GM12878 (cell line): ENCODE data around the gene FAM227B. TPM values are rescaled to one million over a fixed set of nuclear protein-coding genes. Genes with fewer than 3 reads are reported as not detected.

Source experiments
- ATAC-seq: fragments of 200-7000 bp; cut with Tn5 transposase; 3 replicates; pipeline ENCODE4 v1.9.1; 2020; ENCODE audit warnings: mild to moderate bottlenecking, moderate library complexity
- BruUV-seq: library from RNA; stranded (reverse); fragments of 400-500 nt; replicated peaks from 2 replicates; lab custom pipeline; 2021; lab: Mats Ljungman, UMichigan
- CTCF ChIA-PET: fragments of 300-600 bp; sonication (Branson Sonifier 250); formaldehyde crosslinking; extraction: SDS; loops from one replicate; lab custom pipeline; 2021; ENCODE audit warnings: inconsistent platforms; lab: Yijun Ruan, JAX
- POLR2A ChIA-PET: fragments of 350-600 bp; formaldehyde crosslinking; extraction: SDS; loops from one replicate; lab custom pipeline; 2021; ENCODE audit warnings: inconsistent platforms; lab: Charles Lee
- RAD21 ChIA-PET: fragments of 300-600 bp; sonication (Branson Sonifier 250); formaldehyde crosslinking; loops from one replicate; lab custom pipeline; 2023; ENCODE audit warnings: antibody characterized with exemption; ENCODE audit not compliant: unreplicated experiment; lab: Charles Lee
- SMC1A ChIA-PET: fragments of 300-600 bp; sonication (Branson Sonifier 250); formaldehyde crosslinking; loops from one replicate; lab custom pipeline; 2023; ENCODE audit not compliant: unreplicated experiment, uncharacterized antibody; lab: Charles Lee
- DNase-seq: peaks from one replicate; pipeline ENCODE4 v3.0.0-alpha.2; 2011; ENCODE audit warnings: low read depth, low spot score
- FAIRE-seq: peaks from 3 replicates; lab custom pipeline; 2011; peaks lifted over from hg19 to GRCh38; lab: Jason Lieb, UNC
- H2AFZ ChIP-seq: 2 replicates; pipeline ENCODE4 v1.6.0; 2011; ENCODE audit warnings: low read depth, low read length, control low read depth; ENCODE audit not compliant: control insufficient read depth
- H3K27ac ChIP-seq: 2 replicates; pipeline ENCODE4 v1.5.1; 2011; ENCODE audit warnings: control low read depth; ENCODE audit not compliant: control insufficient read depth, insufficient read depth
- H3K27me3 ChIP-seq, 2 experiments: replicated peaks in 1 of 2; 2 replicates each; pipeline versions ENCODE4 v1.6.0 to v1.6.1; 2011; ENCODE audit warnings: low read length in 1 of 2; ENCODE audit not compliant: control insufficient read depth in 2 of 2, insufficient read depth in 2 of 2
- H3K36me3 ChIP-seq, 2 experiments: 2 replicates each; pipeline ENCODE4 v1.5.1; 2011; ENCODE audit warnings: low read length in 1 of 2; ENCODE audit not compliant: control insufficient read depth in 2 of 2, insufficient read depth in 2 of 2
- H3K4me1 ChIP-seq: 2 replicates; pipeline ENCODE4 v1.6.1; 2011; ENCODE audit warnings: mild to moderate bottlenecking, low read length, moderate library complexity, mixed read lengths; ENCODE audit not compliant: control insufficient read depth, insufficient read depth
- H3K4me2 ChIP-seq: 2 replicates; pipeline ENCODE4 v1.6.0; 2011; ENCODE audit warnings: control low read depth; ENCODE audit not compliant: control insufficient read depth, insufficient read depth
- H3K4me3 ChIP-seq: fragments of 200-600 bp; sonication (generic); 2 replicates; pipeline ENCODE4 v1.5.1; 2016
- H3K79me2 ChIP-seq: 2 replicates; pipeline ENCODE4 v1.6.0; 2011; ENCODE audit warnings: low read length; ENCODE audit not compliant: control insufficient read depth, insufficient read depth
- H3K9ac ChIP-seq: 2 replicates; pipeline ENCODE4 v1.8.0; 2011; ENCODE audit warnings: low read length, control low read depth, mixed read lengths; ENCODE audit not compliant: control insufficient read depth, insufficient read depth
- H3K9me3 ChIP-seq: replicated peaks from 3 replicates; pipeline ENCODE4 v1.5.1; 2011; ENCODE audit warnings: mild to moderate bottlenecking, low read length; ENCODE audit not compliant: control insufficient read depth, insufficient read depth
- H4K20me1 ChIP-seq: 2 replicates; pipeline ENCODE4 v1.6.0; 2011; ENCODE audit not compliant: control insufficient read depth, insufficient read depth
- CREM ChIP-seq: IDR thresholded peaks from 2 replicates; pipeline ENCODE4 v1.6.1; 2014; ENCODE audit warnings: antibody characterized with exemption, low read depth
- E4F1 ChIP-seq: fragments of 450-650 bp; IDR thresholded peaks from 2 replicates; pipeline ENCODE4 v1.6.1; 2018; ENCODE audit warnings: borderline replicate concordance, mild to moderate bottlenecking; ENCODE audit not compliant: partially characterized antibody
- EED ChIP-seq: sonication (generic); IDR thresholded peaks from 2 replicates; pipeline ENCODE4 v1.6.1; 2016; ENCODE audit warnings: antibody characterized with exemption, low read depth
- ESRRA ChIP-seq: IDR thresholded peaks from 2 replicates; pipeline ENCODE4 v1.6.1; 2012; ENCODE audit warnings: mild to moderate bottlenecking, low read length, improper control_type of control experiment
- HDAC2 ChIP-seq: fragments of 200-600 bp; sonication (generic); IDR thresholded peaks from 2 replicates; pipeline ENCODE4 v1.6.1; 2017
- IRF4 ChIP-seq: IDR thresholded peaks from 2 replicates; pipeline ENCODE4 v1.6.1; 2011; ENCODE audit warnings: low read depth, low read length
- MEF2B ChIP-seq: fragments of 450-650 bp; IDR thresholded peaks from 2 replicates; pipeline ENCODE4 v1.6.1; 2018; ENCODE audit warnings: mild to moderate bottlenecking, moderate library complexity; ENCODE audit not compliant: partially characterized antibody, poor library complexity, severe bottlenecking
- SKIL ChIP-seq: fragments of 450-650 bp; IDR thresholded peaks from 2 replicates; pipeline ENCODE4 v1.6.1; 2017; ENCODE audit warnings: mild to moderate bottlenecking, low read depth, inconsistent platforms; ENCODE audit not compliant: poor library complexity, severe bottlenecking
- SMAD5 ChIP-seq: IDR thresholded peaks from 2 replicates; pipeline ENCODE4 v1.6.1; 2016; ENCODE audit warnings: antibody characterized with exemption, low read depth
- TARDBP ChIP-seq: IDR thresholded peaks from 2 replicates; pipeline ENCODE4 v1.6.1; 2016; ENCODE audit warnings: borderline replicate concordance
- TCF3 ChIP-seq: IDR thresholded peaks from 2 replicates; pipeline ENCODE4 v1.6.1; 2012; ENCODE audit warnings: low read depth, mild to moderate bottlenecking, low read length, borderline replicate concordance; ENCODE audit not compliant: insufficient read depth
- WGBS: methylation state at CpG from one replicate; pipeline ENCODE4 v1.1.6; 2016; ENCODE audit warnings: low lambda C conversion rate; ENCODE audit not compliant: insufficient replicate concordance, insufficient coverage; ENCODE audit errors: missing lambda C conversion rate; 5-methylcytosine and 5-hydroxymethylcytosine counted together
- in situ Hi-C: fragments of 300-500 bp; cut with MboI; formaldehyde crosslinking; loops from 9 replicates; pipeline ENCODE4 v1.14.3; 2018; ENCODE audit warnings: mixed read lengths
- intact Hi-C: fragments of 100-400 bp; cut with micrococcal nuclease; formaldehyde crosslinking; loops from one replicate; pipeline ENCODE4 v1.14.2; 2022; ENCODE audit not compliant: unreplicated experiment
- polyA plus RNA-seq, 11 experiments: library from polyadenylated mRNA; depleted of rRNA in 4 of 11; unstranded in 6 of 11; stranded (reverse) in 5 of 11; fragments of >200 nt; fragmentation: Nextera tagmentation in 4 of 11; fragmentation: Illumina TruSeq in 1 of 11; extraction: Ambion mirVana in 4 of 11; extraction: Trizol in 1 of 11; gene quantifications; 1 replicate in 1 of 11; 2 replicates in 10 of 11; pipeline versions ENCODE4 v1.2.1 to v1.2.3, GENCODE V29; 2011 to 2016; ENCODE audit warnings: inconsistent platforms in 2 of 11, missing spikeins in 2 of 11, low read depth in 1 of 11
- total RNA-seq, 4 experiments: library from RNA; depleted of rRNA in 3 of 4; stranded (reverse); fragments of >200 nt in 3 of 4; fragmentation: Illumina TruSeq in 1 of 4; extraction: Trizol in 1 of 4; gene quantifications; 2 replicates each; pipeline versions ENCODE4 v1.2.1 to v1.2.3, GENCODE V29; 2013 to 2021

The FAM227B gene
- total and polyA plus RNA-seq, 10 of the 15 experiments (the other 5 are each of a cell fraction or from before 2014, with no cell fraction given) = 3.9 to 12.6 (median 6.9) TPM

- intact Hi-C loops (loop anchor here (10.0 kb wide), 1 partner anchor 1070 kb away; no protein-coding TSS in a partner anchor), in situ Hi-C loops (loop anchor here (5.0 to 10.0 kb wide), 3 partner anchors 198 to 720 kb away; no protein-coding TSS in a partner anchor)
- CTCF ChIA-PET = interaction anchor here (1.3 to 5.9 kb wide), 2 partner anchors 189 to 564 kb away, joined by 5 to 128 read pairs; no protein-coding TSS in a partner anchor
- Histone ChIP-seq H3K9ac (no peak overlapping the region), H3K4me1 (no peaks in the 10 kb centered on the region), H4K20me1 (no peaks in the 10 kb centered on the region), H3K27me3 (no peaks in the 10 kb centered on the region), H3K9me3 (no peaks in the 10 kb centered on the region), H3K4me3 (no peak overlapping the region), H3K36me3 (no peaks in the 10 kb centered on the region), H3K79me2 (no peaks in the 10 kb centered on the region), H3K4me2 (no peak overlapping the region), H2AFZ (no peak overlapping the region), H3K27ac (no peak overlapping the region)
- DNase-seq (no peak), FAIRE-seq (no peak), ATAC-seq (no peak)
- no TSS peak for BruUV-seq
- RAD21 ChIA-PET = interaction anchor here (1.2 kb wide), 1 partner anchor 579 kb away, joined by 3 read pairs; no protein-coding TSS in a partner anchor
- TF ChIP-seq ESRRA = no peak
- WGBS = 0% methylated on average over 1 of the region's 1 CpG
- SMC1A ChIA-PET = interaction anchor here (0.8 kb wide), 2 partner anchors 721 to 1066 kb away, joined by 3 read pairs; no protein-coding TSS in a partner anchor
- POLR2A ChIA-PET = interaction anchor here (0.5 kb wide), 1 partner anchor 991 kb away, joined by 4 read pairs; no protein-coding TSS in a partner anchor
These were observed 195.7 kb downstream of the FAM227B start for GRCh38 chr15:49424954-49425353.

- ChIA-PET RAD21 (interaction anchor here (1.2 kb wide), 1 partner anchor 580 kb away, joined by 3 read pairs; no protein-coding TSS in a partner anchor), CTCF (interaction anchor here (0.6 to 5.9 kb wide), 6 partner anchors 179 to 720 kb away, joined by 3 to 128 read pairs (median 11); no protein-coding TSS in a partner anchor), POLR2A (no interaction called here), SMC1A (interaction anchor here (0.6 to 4.5 kb wide), 2 partner anchors 187 to 477 kb away, joined by 3 to 84 read pairs; no protein-coding TSS in a partner anchor)
- in situ Hi-C loops (loop anchor here (5.0 to 10.0 kb wide), 3 partner anchors 197 to 721 kb away; no protein-coding TSS in a partner anchor), intact Hi-C loops (loop anchor here (10.0 kb wide), 1 partner anchor 1069 kb away; no protein-coding TSS in a partner anchor)
- H3K9me3 ChIP-seq = no peaks in the 10 kb centered on the region
- no peaks in the 10 kb centered on the region for H4K20me1 ChIP-seq
- no peaks in the 10 kb centered on the region for H3K27me3 ChIP-seq
- no peaks in the 10 kb centered on the region for H3K4me1 ChIP-seq
- ATAC-seq (no peak), FAIRE-seq (no peak), DNase-seq (no peak)
- H3K9ac ChIP-seq = no peak overlapping the region
- H3K4me3 ChIP-seq = no peak overlapping the region
- no peak overlapping the region for H3K27ac ChIP-seq
- H3K36me3 ChIP-seq = no peaks in the 10 kb centered on the region
- WGBS = 39% methylated on average over 6 of the region's 6 CpGs
- H2AFZ ChIP-seq = no peak overlapping the region
- no peaks in the 10 kb centered on the region for H3K79me2 ChIP-seq
- BruUV-seq = no TSS peak
- H3K4me2 ChIP-seq = no peak overlapping the region
- TF ChIP-seq HDAC2 = no peak
- no peak for TF ChIP-seq CREM
- TF ChIP-seq EED = no peak
- no peak for TF ChIP-seq MEF2B
- no peak for TF ChIP-seq E4F1
- no peak for TF ChIP-seq SMAD5
- TF ChIP-seq IRF4 = no peak
- no peak for TF ChIP-seq TCF3
- no peak for TF ChIP-seq SKIL
- TF ChIP-seq TARDBP = no peak
These were observed 196.6 kb downstream of the FAM227B start for GRCh38 chr15:49423901-49424550.
